Activated naive CD4-positive, alpha-beta T cell (primary cell): Measurements from ENCODE around the gene ABCF3.
A peak's percentile ranks its signal among the peaks of the same experiment; 100 is the strongest.

Source experiments
- DNase-seq, 4 experiments: peaks; one replicate each; lab custom pipeline; 2025; lab: John Stamatoyannopoulos, UW

The ABCF3 gene

GRCh38 chr3:184186902-184187207 lies 856 bp downstream of the ABCF3 start:
- no peak for DNase-seq

- DNase-seq = no peak
These were observed 2.1 kb downstream of the ABCF3 start for GRCh38 chr3:184188080-184188479.

GRCh38 chr3:184189421-184189820 lies 3.4 kb downstream of the ABCF3 start:
- DNase-seq = no peak

GRCh38 chr3:184192889-184193288 lies 6.9 kb downstream of the ABCF3 start:
- DNase-seq = no peak

- no peak for DNase-seq
These were observed 8.1 kb downstream of the ABCF3 start for GRCh38 chr3:184193991-184194539.

- DNase-seq = no peak
These were observed 10.5 kb downstream of the ABCF3 start for GRCh38 chr3:184196536-184196935.

GRCh38 chr3:184198509-184198908 lies 12.5 kb downstream of the ABCF3 start:
- no peak for DNase-seq

GRCh38 chr3:184200825-184201224 lies 14.8 kb downstream of the ABCF3 start:
- DNase-seq = no peak

GRCh38 chr3:184203526-184203925 lies 17.5 kb downstream of the ABCF3 start:
- no peak for DNase-seq

GRCh38 chr3:184209146-184209923 lies 23.3 kb downstream of the ABCF3 start:
- no peak for DNase-seq

- no peak for DNase-seq
These were observed 25.3 kb downstream of the ABCF3 start for GRCh38 chr3:184211297-184211696.

- no peak for DNase-seq
These were observed 25.7 kb downstream of the ABCF3 start for GRCh38 chr3:184211718-184212117.

GRCh38 chr3:184218814-184219213 lies 32.8 kb downstream of the ABCF3 start:
- no peak for DNase-seq

- no peak for DNase-seq
These were observed 36.5 kb downstream of the ABCF3 start for GRCh38 chr3:184222521-184222920.

- DNase-seq = no peak
These were observed 37.9 kb downstream of the ABCF3 start for GRCh38 chr3:184223946-184224345.

GRCh38 chr3:184227481-184227935 lies 41.5 kb downstream of the ABCF3 start:
- peak in 2 of 4 experiments; percentile 20 to 26 for DNase-seq

GRCh38 chr3:184228376-184229137 lies 42.6 kb downstream of the ABCF3 start:
- no peak for DNase-seq

- peak; percentile 15 to 68 (median 20) for DNase-seq
These were observed 43.5 kb downstream of the ABCF3 start, which contains the start of gene VWA5B2 for GRCh38 chr3:184229394-184230080. VWA5B2 (plus strand) TSS chr3:184229585; CDS start chr3:184230529, 944 bp downstream.

GRCh38 chr3:184230081-184230602 lies 44.1 kb downstream of the ABCF3 start:
- DNase-seq = no peak

GRCh38 chr3:184230603-184231528 lies 44.9 kb downstream of the ABCF3 start:
- no peak for DNase-seq

GRCh38 chr3:184231671-184232070 lies 45.7 kb downstream of the ABCF3 start:
- DNase-seq = no peak
